ENCODE data around the gene SLC25A29. TPM values are rescaled to one million over a fixed set of nuclear protein-coding genes. Genes with fewer than 3 reads are reported as not detected.
"Not testable (repeated sequence)": the region's sequence is repeated elsewhere in the genome, so short reads cannot be mapped to it uniquely, and the experiment has no call there.

Gene SLC25A29
- total RNA-seq, 3 donors from 2014 or later = 40.2 to 119 (median 110) TPM

GRCh38 chr14:100348253-100348729 is 42.0 kb upstream of the SLC25A29 start:
- H3K27ac ChIP-seq = no peak overlapping the region
- no peak for TF ChIP-seq POLR2A (IDR thresholded peaks at IDR 0.05)
- TF ChIP-seq POLR2AphosphoS5 (IDR thresholded peaks at IDR 0.05) = no peak
- no peak for TF ChIP-seq CTCF (IDR thresholded peaks at IDR 0.05)
- no peaks in the 10 kb centered on the region for H3K4me1 ChIP-seq
- peaks cover 9% of the 10 kb centered on the region for H3K36me3 ChIP-seq
- H3K4me3 ChIP-seq = no peak overlapping the region
- H3K27me3 ChIP-seq = no peaks in the 10 kb centered on the region
- H3K9me3 ChIP-seq = no peaks in the 10 kb centered on the region
- intact Hi-C loops (cut with DNase I; ENCODE audit: low total_unique reads) = no loop called here
- DNase-seq (ENCODE audit: low spot score in 2 of 2) = no peak

- no peaks in the 10 kb centered on the region for H3K27me3 ChIP-seq
- no peak overlapping the region for H3K27ac ChIP-seq
- DNase-seq (ENCODE audit: low spot score in 2 of 2) = no peak
- H3K36me3 ChIP-seq = peaks cover 9% of the 10 kb centered on the region
- no peaks in the 10 kb centered on the region for H3K9me3 ChIP-seq
- no peak overlapping the region for H3K4me3 ChIP-seq
- intact Hi-C loops (cut with DNase I; ENCODE audit: low total_unique reads) = no loop called here
- no peaks in the 10 kb centered on the region for H3K4me1 ChIP-seq
- TF ChIP-seq CTCF (IDR thresholded peaks at IDR 0.05) (no peak), POLR2AphosphoS5 (IDR thresholded peaks at IDR 0.05) (no peak), POLR2A (IDR thresholded peaks at IDR 0.05) (no peak)
Measured at GRCh38 chr14:100346306-100347091, 40.3 kb upstream of the SLC25A29 start.

DNA sequence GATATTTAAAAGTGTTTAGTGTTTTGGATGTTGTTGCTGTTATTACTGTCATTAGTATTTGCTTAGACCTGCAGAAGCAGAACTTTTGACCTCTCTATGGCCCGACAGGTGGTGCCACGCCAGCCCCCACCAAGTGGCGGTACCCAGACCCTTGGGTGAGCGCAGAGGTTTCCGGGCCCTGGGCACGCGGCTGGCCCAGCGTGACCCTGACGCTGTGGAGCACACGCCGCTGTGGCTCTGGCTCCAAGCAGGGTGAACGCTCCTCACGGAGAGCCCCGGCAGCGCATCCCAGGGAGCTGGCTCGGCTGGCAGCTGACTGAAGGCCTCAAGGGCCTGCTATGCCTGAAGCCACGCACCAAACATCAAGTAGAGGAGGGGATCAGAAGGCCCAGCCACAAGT is 39.5 kb upstream of the SLC25A29 start:
- H3K27ac ChIP-seq = no peak overlapping the region
- H3K9me3 ChIP-seq = no peaks in the 10 kb centered on the region
- intact Hi-C loops (cut with DNase I; ENCODE audit: low total_unique reads) = no loop called here
- H3K36me3 ChIP-seq = peaks cover 9% of the 10 kb centered on the region
- TF ChIP-seq POLR2A (IDR thresholded peaks at IDR 0.05) (no peak), CTCF (IDR thresholded peaks at IDR 0.05) (no peak), POLR2AphosphoS5 (IDR thresholded peaks at IDR 0.05) (no peak)
- no peaks in the 10 kb centered on the region for H3K27me3 ChIP-seq
- no peak for DNase-seq (ENCODE audit: low spot score in 2 of 2)
- no peaks in the 10 kb centered on the region for H3K4me1 ChIP-seq
- no peak overlapping the region for H3K4me3 ChIP-seq

GRCh38 chr14:100344657-100345056 is 38.4 kb upstream of the SLC25A29 start:
- H3K4me3 ChIP-seq; H3K27ac ChIP-seq; DNase-seq (ENCODE audit: low spot score in 2 of 2); intact Hi-C loops (cut with DNase I; ENCODE audit: low total_unique reads); H3K4me1 ChIP-seq; H3K36me3 ChIP-seq; H3K9me3 ChIP-seq; H3K27me3 ChIP-seq: not testable (repeated sequence)

DNA sequence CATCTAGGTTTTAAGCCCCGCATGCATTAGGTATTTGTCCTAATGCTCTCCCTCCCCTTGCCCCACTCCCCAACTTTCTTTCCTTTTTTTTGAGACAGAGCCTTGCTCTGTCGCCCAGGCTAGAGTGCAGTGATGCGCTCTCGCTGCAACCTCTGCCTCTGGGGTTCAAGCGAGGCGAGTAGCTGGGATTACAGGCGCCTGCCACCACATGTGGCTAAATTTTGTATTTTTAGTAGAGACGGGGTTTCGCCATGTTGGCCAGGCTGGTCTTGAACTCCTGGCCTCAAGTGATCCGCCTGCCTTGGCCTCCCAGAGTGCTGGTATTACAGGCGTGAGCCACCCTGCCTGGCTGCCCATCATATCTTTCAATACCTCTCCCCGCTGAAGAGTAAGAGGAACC is 36.6 kb upstream of the SLC25A29 start:
- H3K4me3 ChIP-seq; intact Hi-C loops (cut with DNase I; ENCODE audit: low total_unique reads); H3K4me1 ChIP-seq; H3K9me3 ChIP-seq; H3K27ac ChIP-seq; DNase-seq (ENCODE audit: low spot score in 2 of 2); H3K27me3 ChIP-seq; H3K36me3 ChIP-seq: not testable (repeated sequence)

DNA sequence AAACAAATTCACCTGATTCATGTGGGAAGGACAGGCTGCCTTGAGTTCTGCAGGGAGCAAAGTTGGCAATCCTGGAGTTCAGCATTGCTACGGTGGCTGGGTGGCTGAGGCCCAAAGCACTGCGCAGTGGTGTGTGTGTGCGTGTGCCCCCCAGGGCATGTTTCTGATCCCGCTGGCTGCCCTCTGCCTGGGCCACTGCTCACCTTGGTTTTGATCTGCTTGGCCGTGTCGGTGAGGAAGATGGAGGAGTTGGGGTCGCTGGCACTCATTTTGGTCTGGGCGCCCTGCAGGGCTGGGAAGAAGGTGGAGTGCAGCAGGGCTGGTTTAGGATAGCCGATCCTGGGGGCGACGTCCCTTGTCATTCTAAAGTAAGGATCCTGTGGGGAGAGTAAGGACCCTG is 36.0 kb upstream of the SLC25A29 start:
- peak overlapping the region in 1 of 2 donors; percentile 20 for H3K27ac ChIP-seq
- intact Hi-C loops (cut with DNase I; ENCODE audit: low total_unique reads) = no loop called here
- no peaks in the 10 kb centered on the region for H3K4me1 ChIP-seq
- TF ChIP-seq CTCF (IDR thresholded peaks at IDR 0.05) = no peak
- no peak for TF ChIP-seq POLR2AphosphoS5 (IDR thresholded peaks at IDR 0.05)
- TF ChIP-seq POLR2A (IDR thresholded peaks at IDR 0.05) = no peak
- H3K27me3 ChIP-seq = no peaks in the 10 kb centered on the region
- DNase-seq (ENCODE audit: low spot score in 2 of 2) = no peak
- peaks cover 9% of the 10 kb centered on the region for H3K36me3 ChIP-seq
- no peaks in the 10 kb centered on the region for H3K9me3 ChIP-seq
- no peak overlapping the region for H3K4me3 ChIP-seq

All from breast epithelium (tissue), 4 donors.